LNCaP clone FGC (cell line): ENCODE measurements around the gene KRT3.

Source experiments
- DNase-seq: peaks from one replicate; pipeline ENCODE4 v3.0.0-alpha.2; 2011; ENCODE audit warnings: low read depth
- H3K4me3 ChIP-seq: 2 replicates; pipeline ENCODE4 v1.5.1; 2011; ENCODE audit warnings: mild to moderate bottlenecking, low read depth, low read length, control low read depth
- TF ChIP-seq, protein P1 (sequence below): IDR thresholded peaks from 2 replicates; pipeline ENCODE4 v1.5.1; 2012; ENCODE audit warnings: mild to moderate bottlenecking; ENCODE audit not compliant: control insufficient read depth, insufficient read depth; ENCODE audit errors: extremely low read depth

Gene KRT3

DNA sequence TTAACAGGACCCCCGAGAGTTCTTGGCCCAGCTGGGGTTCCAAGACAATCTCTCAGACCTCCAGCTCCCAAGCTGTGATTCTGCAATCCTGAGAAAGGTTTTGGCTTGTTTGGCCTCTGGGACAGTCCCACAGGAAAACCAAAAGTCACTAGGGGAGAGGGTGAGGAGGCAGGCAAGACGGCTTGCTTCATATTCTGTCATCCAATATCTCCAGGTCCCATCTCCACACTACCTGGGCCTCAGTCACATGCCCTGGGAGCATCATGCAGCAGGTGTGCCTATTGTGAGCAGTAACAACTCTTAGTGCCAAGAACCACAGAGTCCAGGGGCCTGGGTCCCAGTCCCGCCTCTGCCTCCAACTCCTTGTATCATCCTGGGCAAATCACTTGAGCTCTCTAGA is 36.5 kb upstream of the KRT3 start:
- TF ChIP-seq, protein P1, sequence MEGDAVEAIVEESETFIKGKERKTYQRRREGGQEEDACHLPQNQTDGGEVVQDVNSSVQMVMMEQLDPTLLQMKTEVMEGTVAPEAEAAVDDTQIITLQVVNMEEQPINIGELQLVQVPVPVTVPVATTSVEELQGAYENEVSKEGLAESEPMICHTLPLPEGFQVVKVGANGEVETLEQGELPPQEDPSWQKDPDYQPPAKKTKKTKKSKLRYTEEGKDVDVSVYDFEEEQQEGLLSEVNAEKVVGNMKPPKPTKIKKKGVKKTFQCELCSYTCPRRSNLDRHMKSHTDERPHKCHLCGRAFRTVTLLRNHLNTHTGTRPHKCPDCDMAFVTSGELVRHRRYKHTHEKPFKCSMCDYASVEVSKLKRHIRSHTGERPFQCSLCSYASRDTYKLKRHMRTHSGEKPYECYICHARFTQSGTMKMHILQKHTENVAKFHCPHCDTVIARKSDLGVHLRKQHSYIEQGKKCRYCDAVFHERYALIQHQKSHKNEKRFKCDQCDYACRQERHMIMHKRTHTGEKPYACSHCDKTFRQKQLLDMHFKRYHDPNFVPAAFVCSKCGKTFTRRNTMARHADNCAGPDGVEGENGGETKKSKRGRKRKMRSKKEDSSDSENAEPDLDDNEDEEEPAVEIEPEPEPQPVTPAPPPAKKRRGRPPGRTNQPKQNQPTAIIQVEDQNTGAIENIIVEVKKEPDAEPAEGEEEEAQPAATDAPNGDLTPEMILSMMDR = no peak
- H3K4me3 ChIP-seq = no peak overlapping the region
- DNase-seq = no peak

DNA sequence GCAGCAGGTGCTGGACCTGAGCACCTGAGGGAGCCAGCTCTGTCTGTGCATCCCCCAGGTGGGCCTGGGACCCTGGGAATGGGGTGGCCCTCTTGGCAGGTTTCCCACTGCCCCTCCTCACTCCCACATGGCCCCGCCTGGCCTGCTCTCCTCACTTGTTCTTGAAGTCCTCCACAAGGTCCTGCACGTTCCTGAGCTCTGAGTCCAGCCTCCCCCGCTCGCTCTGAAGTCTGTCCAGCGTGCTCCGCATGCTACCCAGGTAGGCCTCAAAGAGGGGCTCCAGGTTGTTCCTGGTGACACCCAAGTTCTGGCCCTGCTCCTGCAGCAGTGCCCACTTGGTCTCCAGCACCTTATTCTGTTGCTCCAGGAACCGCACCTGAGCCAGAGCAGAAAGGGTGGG is 35.3 kb upstream of the KRT3 start:
- H3K4me3 ChIP-seq = no peak overlapping the region
- DNase-seq = no peak
- TF ChIP-seq, protein P1 = no peak

DNA sequence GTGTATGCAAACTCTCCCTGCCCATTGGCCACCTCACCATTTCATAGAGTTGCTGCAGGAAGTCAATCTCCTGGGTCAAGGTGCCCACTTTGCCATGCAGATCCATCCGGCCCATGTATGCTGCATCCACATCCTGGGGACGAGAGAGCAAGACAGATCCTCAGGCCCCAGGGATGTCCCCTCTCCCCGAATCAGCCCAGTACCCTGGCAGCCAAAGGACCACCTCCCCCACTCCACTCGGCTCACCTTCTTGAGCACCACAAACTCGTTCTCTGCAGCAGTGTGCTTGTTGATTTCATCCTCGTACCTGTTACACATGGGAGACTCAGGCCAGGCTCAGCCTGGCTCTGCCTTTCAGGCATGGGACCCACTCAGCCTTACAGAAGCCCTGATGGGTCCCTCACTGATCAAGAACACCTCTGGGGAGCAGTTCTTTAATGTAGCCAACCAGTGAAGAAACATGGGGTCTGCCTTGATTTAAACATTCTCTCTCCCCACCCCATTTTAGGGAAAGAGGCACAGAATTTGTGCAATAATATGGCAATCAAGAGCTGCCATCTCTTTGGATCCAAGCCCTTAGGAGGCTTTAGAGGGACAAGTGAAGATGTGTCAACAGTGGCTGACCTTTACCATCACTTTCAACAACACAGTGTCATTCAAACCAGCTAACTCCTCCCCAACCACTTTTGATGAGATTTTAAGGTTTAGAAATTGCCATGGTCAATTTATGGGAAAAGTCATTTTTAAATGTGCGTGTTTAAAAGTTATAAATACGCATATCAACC is 34.3 kb upstream of the KRT3 start:
- TF ChIP-seq, protein P1 = no peak
- no peak overlapping the region for H3K4me3 ChIP-seq
- no peak for DNase-seq

DNA sequence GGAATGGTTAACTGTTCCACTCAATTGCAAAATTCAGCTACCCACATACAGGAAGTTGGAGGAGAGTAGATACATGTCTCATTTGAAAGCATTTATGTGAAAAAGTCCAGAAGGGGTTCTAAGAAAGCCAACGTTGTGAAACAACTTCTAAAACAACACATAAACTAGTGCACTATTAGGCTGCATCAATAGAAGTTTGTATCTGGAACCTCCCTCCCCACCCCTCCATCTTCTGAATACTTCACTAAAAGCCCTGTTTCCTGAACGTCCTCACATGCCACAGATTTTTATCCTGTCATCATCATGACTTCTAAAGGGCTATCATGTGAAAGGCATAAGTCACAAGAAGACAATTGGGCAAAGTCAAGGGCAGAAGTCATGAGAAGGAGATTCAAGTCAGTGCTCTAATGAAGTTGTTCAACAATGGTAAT is 32.7 kb upstream of the KRT3 start:
- DNase-seq = no peak
- TF ChIP-seq, protein P1 = no peak
- no peak overlapping the region for H3K4me3 ChIP-seq

DNA sequence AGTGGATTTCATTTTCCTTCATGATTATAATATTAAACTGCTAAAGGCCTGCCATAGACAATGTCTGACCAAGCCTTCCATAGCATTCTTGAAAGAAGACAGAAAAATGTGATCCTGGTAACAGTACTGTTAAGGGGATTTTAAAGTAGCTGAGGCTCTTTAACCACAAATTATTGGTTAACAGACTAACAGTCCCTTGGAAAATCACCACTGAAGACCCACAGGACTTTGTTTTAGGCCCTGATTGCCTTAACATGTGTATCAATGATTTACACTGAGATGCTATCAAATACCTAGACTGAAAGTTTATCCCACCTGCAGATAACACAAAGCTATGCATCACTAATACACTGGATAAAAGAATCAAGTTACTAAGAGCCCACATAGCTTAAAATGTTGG is 32.2 kb upstream of the KRT3 start:
- TF ChIP-seq, protein P1 = no peak
- DNase-seq = no peak
- H3K4me3 ChIP-seq = no peak overlapping the region

DNA sequence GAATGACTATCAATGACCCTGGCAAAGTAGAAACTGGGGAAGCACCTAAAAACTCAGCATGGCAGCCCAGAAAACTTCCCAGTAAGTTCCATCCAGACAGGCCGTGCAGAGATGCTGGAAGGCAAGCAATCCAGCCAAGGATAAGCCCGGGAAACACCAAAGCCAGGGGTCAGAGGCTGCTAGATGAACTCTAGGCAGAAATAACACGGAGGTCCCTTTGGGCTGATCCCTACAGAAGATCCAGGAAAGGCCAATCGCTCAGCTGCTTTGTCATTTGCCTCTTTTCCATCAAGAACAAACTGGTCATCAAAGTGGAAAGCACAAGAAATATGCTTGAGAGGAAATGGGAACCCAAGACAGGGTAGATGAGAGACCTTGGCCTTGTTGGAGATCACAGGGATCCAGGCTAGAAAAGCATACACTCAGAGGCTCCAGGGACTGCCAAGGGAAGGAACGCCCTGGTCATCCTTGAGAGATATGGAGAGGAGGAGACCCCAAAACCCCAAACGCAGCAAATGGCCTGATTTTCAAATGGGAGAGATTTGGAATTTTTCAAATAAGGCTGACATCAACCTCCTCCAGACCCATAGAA is 31.7 kb upstream of the KRT3 start:
- H3K4me3 ChIP-seq = no peak overlapping the region
- TF ChIP-seq, protein P1 = no peak
- no peak for DNase-seq
